Dermis microvascular lymphatic vessel endothelial cell (primary cell): ENCODE results near the gene NFE2L2. TPM values are rescaled to one million over a fixed set of nuclear protein-coding genes. Genes with fewer than 3 reads are reported as not detected.
"Not testable (repeated sequence)": the region's sequence is repeated elsewhere in the genome, so short reads cannot be mapped to it uniquely, and the experiment has no call there.

Experiments
- DNase-seq, 2 donors: peaks; one replicate each; pipeline versions ENCODE4 v3.0.0 to v3.0.0-alpha.2; 2010; ENCODE audit warnings: low read depth in 2 of 2
- total RNA-seq: library from RNA; depleted of rRNA; stranded (reverse); fragments of >200 nt; gene quantifications from 2 replicates; pipeline ENCODE4 v1.2.1, GENCODE V29; 2014

NFE2L2 gene
- total RNA-seq, 1 donor from 2014 or later: 22.9 TPM

DNA sequence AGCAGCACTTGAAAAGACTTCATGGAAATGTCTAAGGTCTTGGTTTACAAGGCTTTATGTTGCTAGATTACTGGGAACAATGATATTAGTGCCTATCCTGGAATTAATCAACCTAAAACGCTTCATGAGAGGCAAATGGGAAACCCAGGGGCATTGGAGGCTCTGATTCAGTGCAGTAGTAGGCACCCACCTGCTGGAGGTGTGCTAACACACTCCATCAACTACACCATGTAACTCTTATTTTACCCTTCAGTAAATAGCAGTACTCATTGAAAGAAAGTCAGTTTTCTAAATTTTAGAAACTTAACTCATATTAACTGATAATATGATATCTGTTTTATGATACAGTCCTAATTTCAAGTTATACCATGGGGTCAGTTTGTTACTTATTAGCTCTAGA lies 69.3 kb downstream of the NFE2L2 start:
- DNase-seq: no peak

- DNase-seq: no peak
Measured at GRCh38 chr2:177193240-177193639, 71.3 kb downstream of the NFE2L2 start.

GRCh38 chr2:177192788-177193187 lies 71.7 kb downstream of the NFE2L2 start:
- no peak for DNase-seq

GRCh38 chr2:177190941-177191340 lies 73.6 kb downstream of the NFE2L2 start:
- DNase-seq: no peak

GRCh38 chr2:177188482-177189469 lies 75.8 kb downstream of the NFE2L2 start:
- no peak for DNase-seq

GRCh38 chr2:177187631-177188312 lies 76.8 kb downstream of the NFE2L2 start:
- DNase-seq: no peak

DNA sequence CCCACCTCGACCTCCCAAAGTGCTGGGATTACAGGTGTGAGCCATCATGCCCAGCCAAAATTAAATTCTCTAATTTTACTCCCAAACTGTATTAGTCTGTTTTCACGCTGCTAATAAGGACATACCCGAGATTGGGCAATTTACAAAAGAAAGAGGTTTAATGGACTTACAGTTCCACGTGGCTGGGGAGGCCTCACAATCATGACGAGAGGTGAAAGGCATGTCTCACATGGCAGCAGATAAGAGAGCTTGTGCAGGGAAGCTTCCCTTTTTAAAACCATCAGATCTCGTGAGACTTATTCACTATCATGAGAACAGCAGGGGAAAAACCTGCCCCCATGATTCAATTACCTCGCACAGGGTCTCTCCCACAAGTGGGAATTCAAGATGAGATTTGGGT lies 78.5 kb downstream of the NFE2L2 start:
- DNase-seq: not testable (repeated sequence)

GRCh38 chr2:177184606-177185005 lies 79.9 kb downstream of the NFE2L2 start:
- no peak for DNase-seq

DNA sequence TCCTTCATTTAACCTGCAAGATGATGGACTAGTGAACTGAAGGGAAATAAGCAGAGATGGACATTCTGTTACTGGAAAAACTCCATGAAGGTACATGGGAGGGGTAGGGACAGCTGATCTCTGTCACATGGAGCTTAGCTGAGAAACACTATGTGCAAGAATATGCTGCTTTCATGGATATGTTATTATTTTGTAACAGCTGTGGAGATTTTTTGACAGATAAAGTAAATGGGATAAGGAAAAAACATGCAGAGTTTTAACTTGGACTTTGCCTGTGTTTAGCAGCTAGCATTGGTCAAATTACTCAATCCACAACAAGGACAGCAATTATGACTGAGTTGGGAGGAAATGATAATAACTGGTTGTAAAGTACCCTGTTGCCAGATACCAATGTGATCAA lies 80.7 kb downstream of the NFE2L2 start:
- DNase-seq: no peak

Other genes with a start within 250 kb of the NFE2L2 start
- 34.6 and 40.8 TPM in 2 replicates for gene HNRNPA3, start 51.9 kb downstream of the NFE2L2 start, total RNA-seq
- 43.0 and 43.5 TPM in 2 replicates for gene AGPS, start 128.0 kb upstream of the NFE2L2 start, total RNA-seq